GM18868 (cell line): Measurements from ENCODE around the gene DSCAM.

Experiments used
- ATAC-seq: cut with Tn5 transposase; IDR thresholded peaks from one replicate; pipeline ENCODE4 v1.9.1; 2021; ENCODE audit warnings: mild to moderate bottlenecking, moderate library complexity; ENCODE audit not compliant: unreplicated experiment

DSCAM gene

GRCh38 chr21:40564318-40564717 is 282.6 kb downstream of the DSCAM start:
- ATAC-seq = no peak

GRCh38 chr21:40563900-40564299 is 283.1 kb downstream of the DSCAM start:
- ATAC-seq = no peak

GRCh38 chr21:40562242-40563002 is 284.5 kb downstream of the DSCAM start:
- ATAC-seq = no peak

GRCh38 chr21:40556442-40556968 is 290.5 kb downstream of the DSCAM start:
- no peak for ATAC-seq

- no peak for ATAC-seq
Measured at GRCh38 chr21:40555021-40555528, 291.9 kb downstream of the DSCAM start.

- ATAC-seq = no peak
Measured at GRCh38 chr21:40553781-40554180, 293.2 kb downstream of the DSCAM start.

- no peak for ATAC-seq
Measured at GRCh38 chr21:40547906-40548513, 298.9 kb downstream of the DSCAM start.

GRCh38 chr21:40546647-40547046 is 300.3 kb downstream of the DSCAM start:
- no peak for ATAC-seq

- no peak for ATAC-seq
Measured at GRCh38 chr21:40540216-40540615, 306.7 kb downstream of the DSCAM start.

GRCh38 chr21:40534886-40535285 is 312.1 kb downstream of the DSCAM start:
- no peak for ATAC-seq

GRCh38 chr21:40531431-40532110 is 315.4 kb downstream of the DSCAM start:
- no peak for ATAC-seq

- no peak for ATAC-seq
Measured at GRCh38 chr21:40531016-40531415, 315.9 kb downstream of the DSCAM start.

- ATAC-seq = no peak
Measured at GRCh38 chr21:40517646-40518045, 329.3 kb downstream of the DSCAM start.

- no peak for ATAC-seq
Measured at GRCh38 chr21:40516335-40516734, 330.6 kb downstream of the DSCAM start.

GRCh38 chr21:40512590-40512989 is 334.4 kb downstream of the DSCAM start:
- no peak for ATAC-seq

GRCh38 chr21:40507978-40508377 is 339.0 kb downstream of the DSCAM start:
- no peak for ATAC-seq

GRCh38 chr21:40505681-40506080 is 341.3 kb downstream of the DSCAM start:
- no peak for ATAC-seq

GRCh38 chr21:40505244-40505643 is 341.7 kb downstream of the DSCAM start:
- ATAC-seq = no peak

GRCh38 chr21:40504825-40505224 is 342.1 kb downstream of the DSCAM start:
- ATAC-seq = no peak

- ATAC-seq = no peak
Measured at GRCh38 chr21:40496116-40496515, 350.8 kb downstream of the DSCAM start.

- ATAC-seq = no peak
Measured at GRCh38 chr21:40490408-40490807, 356.6 kb downstream of the DSCAM start.

- ATAC-seq = no peak
Measured at GRCh38 chr21:40489001-40489400, 358.0 kb downstream of the DSCAM start.
